Measurements from ENCODE around the gene ADAM33. TPM values are rescaled to one million over a fixed set of nuclear protein-coding genes. Genes with fewer than 3 reads are reported as not detected.

Gene ADAM33
- total RNA-seq, 1 donor from 2014 or later, result 87.4 TPM

DNA sequence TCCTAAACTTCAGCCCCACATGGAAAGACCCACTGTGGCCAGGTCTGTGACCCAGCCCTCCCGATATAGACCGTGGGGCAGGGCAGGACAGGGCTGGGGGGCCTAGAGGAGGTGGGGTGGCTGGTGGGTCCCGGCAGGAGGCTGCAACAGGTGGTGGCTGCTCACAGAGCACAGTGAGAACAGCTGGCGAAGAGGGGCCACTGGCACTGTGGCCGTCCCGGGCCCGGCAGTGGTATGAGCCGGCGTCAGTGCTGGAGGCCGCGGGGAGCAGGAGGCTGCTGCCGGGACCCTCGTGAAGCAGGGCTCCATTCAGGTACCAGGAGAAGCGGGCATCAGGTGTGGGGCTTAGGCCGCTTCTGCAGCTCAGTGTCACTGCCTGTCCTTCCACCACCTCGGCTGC is 17.2 kb upstream of the ADAM33 start:
- Mint-ChIP-seq H3K27ac (no peak overlapping the region), H3K9me3 (no peaks in the 10 kb centered on the region), H3K4me3 (no peak overlapping the region), H3K27me3 (ENCODE audit: low read depth) (no peaks in the 10 kb centered on the region), H3K36me3 (no peaks in the 10 kb centered on the region), H3K4me1 (peaks cover 2% of the 10 kb centered on the region)
- TF ChIP-seq, protein P1, sequence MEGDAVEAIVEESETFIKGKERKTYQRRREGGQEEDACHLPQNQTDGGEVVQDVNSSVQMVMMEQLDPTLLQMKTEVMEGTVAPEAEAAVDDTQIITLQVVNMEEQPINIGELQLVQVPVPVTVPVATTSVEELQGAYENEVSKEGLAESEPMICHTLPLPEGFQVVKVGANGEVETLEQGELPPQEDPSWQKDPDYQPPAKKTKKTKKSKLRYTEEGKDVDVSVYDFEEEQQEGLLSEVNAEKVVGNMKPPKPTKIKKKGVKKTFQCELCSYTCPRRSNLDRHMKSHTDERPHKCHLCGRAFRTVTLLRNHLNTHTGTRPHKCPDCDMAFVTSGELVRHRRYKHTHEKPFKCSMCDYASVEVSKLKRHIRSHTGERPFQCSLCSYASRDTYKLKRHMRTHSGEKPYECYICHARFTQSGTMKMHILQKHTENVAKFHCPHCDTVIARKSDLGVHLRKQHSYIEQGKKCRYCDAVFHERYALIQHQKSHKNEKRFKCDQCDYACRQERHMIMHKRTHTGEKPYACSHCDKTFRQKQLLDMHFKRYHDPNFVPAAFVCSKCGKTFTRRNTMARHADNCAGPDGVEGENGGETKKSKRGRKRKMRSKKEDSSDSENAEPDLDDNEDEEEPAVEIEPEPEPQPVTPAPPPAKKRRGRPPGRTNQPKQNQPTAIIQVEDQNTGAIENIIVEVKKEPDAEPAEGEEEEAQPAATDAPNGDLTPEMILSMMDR (IDR thresholded peaks at IDR 0.05; ENCODE audit: unreplicated experiment), result no peak
- DNase-seq (ENCODE audit: low spot score in 2 of 2, unreplicated experiment in 2 of 2), result no peak

DNA sequence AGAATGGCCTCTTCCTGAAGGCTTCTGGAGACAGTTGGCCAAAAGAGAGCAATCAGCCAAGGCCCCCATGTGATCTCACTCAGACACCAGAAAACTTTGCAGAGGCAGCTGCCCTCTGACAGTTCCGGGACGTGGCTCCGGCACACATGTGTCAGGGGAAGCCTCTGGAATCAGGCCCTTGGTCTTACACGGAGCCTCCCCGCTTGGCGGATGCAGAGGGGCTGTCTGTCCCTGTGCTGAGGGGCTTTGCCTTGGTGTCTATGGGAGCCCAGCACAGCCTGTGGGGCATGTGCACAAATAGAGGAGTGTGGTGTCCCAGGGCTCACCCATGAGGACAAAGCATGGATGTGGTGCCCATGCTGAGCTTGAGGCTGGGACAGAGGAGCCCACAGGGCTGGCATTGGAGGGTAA is 16.8 kb upstream of the ADAM33 start:
- TF ChIP-seq, protein P1 (IDR thresholded peaks at IDR 0.05; ENCODE audit: unreplicated experiment), result no peak
- H3K9me3 Mint-ChIP-seq, result no peaks in the 10 kb centered on the region
- H3K4me1 Mint-ChIP-seq, result peaks cover 2% of the 10 kb centered on the region
- H3K27me3 Mint-ChIP-seq (ENCODE audit: low read depth), result no peaks in the 10 kb centered on the region
- H3K36me3 Mint-ChIP-seq, result no peaks in the 10 kb centered on the region
- no peak overlapping the region for H3K4me3 Mint-ChIP-seq
- no peak overlapping the region for H3K27ac Mint-ChIP-seq
- no peak for DNase-seq (ENCODE audit: low spot score in 2 of 2, unreplicated experiment in 2 of 2)

DNA sequence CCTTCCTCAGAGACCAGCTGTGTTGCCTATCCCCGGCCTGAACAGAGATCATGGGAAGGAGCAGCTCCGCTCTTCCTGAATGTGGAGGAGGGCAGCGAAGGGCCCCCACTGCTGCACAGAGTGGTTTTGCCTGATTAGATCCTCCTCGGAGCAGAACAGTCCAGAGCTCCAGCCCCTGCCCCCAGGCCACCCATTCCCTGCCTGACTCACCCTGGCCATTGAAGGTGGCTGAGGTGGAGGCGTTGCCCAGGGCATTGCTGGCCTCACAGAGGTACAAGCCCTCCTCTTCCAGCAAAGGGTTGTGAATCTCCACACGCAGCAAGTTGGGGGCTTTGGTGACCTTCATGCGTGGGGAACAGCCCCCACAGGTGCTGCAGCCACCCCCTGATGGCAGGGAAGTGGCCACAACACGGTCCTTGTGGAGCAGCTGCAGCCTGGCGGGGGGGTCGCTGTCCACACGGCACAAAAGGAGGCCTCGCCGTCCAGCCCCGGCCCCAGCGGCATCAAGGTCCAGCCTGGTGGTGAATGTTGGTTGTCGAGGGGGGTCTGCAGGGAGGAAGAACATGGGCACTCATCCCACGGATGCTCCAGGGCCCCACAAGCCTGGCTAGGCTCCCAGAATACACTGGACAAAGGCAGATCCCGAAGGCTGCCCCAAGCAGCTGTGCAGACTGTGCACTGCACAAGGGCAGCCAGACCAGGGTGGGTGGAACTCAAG is 15.9 kb upstream of the ADAM33 start:
- no peaks in the 10 kb centered on the region for H3K27me3 Mint-ChIP-seq (ENCODE audit: low read depth)
- H3K36me3 Mint-ChIP-seq, result no peaks in the 10 kb centered on the region
- no peaks in the 10 kb centered on the region for H3K9me3 Mint-ChIP-seq
- DNase-seq (ENCODE audit: low spot score in 2 of 2, unreplicated experiment in 2 of 2), result no peak
- H3K4me1 Mint-ChIP-seq, result peaks cover 2% of the 10 kb centered on the region
- TF ChIP-seq, protein P1 (IDR thresholded peaks at IDR 0.05; ENCODE audit: unreplicated experiment), result no peak
- H3K4me3 Mint-ChIP-seq, result no peak overlapping the region
- no peak overlapping the region for H3K27ac Mint-ChIP-seq

DNA sequence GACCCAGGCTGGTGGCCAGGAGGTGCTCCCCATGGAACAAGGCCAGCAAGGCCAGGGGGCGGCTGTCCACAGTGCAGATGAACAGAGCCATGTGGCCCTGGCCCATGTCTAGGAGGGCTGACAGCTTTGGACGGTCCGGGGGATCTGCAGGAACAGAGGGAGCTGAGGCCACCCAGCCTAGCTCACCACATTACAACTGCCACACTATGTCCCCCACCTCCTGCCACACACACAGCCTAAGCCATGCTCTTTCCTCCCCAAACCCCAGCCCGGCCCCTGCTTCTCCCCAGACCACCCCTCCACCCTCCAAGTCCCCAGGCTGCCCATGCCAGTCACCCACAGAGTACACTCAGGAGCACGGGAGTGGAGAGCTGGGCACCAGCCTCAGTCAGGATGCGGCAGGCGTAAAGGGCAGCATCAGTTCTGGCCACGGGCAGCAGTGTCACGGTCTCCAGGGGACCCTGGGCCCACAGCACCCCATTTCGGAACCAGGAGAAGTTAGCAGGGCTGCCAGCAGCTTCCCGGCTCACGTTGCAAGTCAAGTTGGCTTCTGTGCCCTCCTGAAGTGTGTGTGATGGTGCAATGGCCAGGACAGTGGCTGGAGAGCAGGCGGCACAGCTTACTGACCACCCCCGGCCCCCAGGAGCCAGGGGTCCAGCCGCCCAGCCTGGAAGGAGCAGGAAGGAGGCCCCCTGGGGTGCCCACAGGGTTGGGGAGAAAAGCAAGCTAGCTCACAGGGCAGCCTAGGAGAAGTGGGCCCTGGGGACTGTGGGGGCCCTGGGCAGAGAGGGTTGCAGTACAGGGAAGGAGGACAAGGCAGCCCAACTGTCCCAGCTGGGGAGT is 15.2 kb upstream of the ADAM33 start:
- Mint-ChIP-seq H3K4me1 (peaks cover 2% of the 10 kb centered on the region), H3K27me3 (ENCODE audit: low read depth) (no peaks in the 10 kb centered on the region), H3K27ac (no peak overlapping the region), H3K36me3 (no peaks in the 10 kb centered on the region), H3K9me3 (no peaks in the 10 kb centered on the region), H3K4me3 (no peak overlapping the region)
- TF ChIP-seq, protein P1 (IDR thresholded peaks at IDR 0.05; ENCODE audit: unreplicated experiment), result no peak
- DNase-seq (ENCODE audit: low spot score in 2 of 2, unreplicated experiment in 2 of 2), result no peak

DNA sequence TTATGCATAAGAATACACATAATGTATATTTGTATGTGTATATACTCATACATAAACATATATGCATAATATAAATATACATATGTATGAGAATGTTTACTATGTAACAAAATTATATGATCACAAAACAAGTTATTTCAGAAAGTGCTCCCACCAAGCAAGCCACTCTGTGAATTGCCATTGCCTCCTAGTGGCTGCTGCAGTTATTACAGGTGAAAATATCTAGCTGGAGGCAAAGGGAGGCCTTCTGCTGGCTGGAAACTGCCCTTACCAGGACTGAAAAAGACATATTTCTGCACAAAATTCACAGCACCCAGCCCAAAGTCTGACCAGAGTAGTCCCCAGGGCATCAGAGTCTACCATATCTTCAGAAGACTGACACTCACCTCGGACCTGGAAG is 14.4 kb upstream of the ADAM33 start:
- H3K4me1 Mint-ChIP-seq, result peaks cover 2% of the 10 kb centered on the region
- H3K27me3 Mint-ChIP-seq (ENCODE audit: low read depth), result no peaks in the 10 kb centered on the region
- DNase-seq (ENCODE audit: low spot score in 2 of 2, unreplicated experiment in 2 of 2), result no peak
- no peak overlapping the region for H3K4me3 Mint-ChIP-seq
- TF ChIP-seq, protein P1 (IDR thresholded peaks at IDR 0.05; ENCODE audit: unreplicated experiment), result peak; percentile 59
- no peaks in the 10 kb centered on the region for H3K36me3 Mint-ChIP-seq
- no peaks in the 10 kb centered on the region for H3K9me3 Mint-ChIP-seq
- H3K27ac Mint-ChIP-seq, result no peak overlapping the region

All from mesothelial cell of epicardium (in vitro differentiated cells).